GM13977 (cell line): ENCODE data around the gene KAZN.
"Not testable (repeated sequence)": the region's sequence is repeated elsewhere in the genome, so short reads cannot be mapped to it uniquely, and the experiment has no call there.

Experiments used
- DNase-seq: peaks from one replicate; pipeline ENCODE4 v3.0.0; 2012; ENCODE audit warnings: low spot score
- CTCF ChIP-seq: IDR thresholded peaks from 2 replicates; pipeline ENCODE4 v1.5.1; 2012; ENCODE audit warnings: mild to moderate bottlenecking, control low read depth; ENCODE audit not compliant: insufficient read depth; ENCODE audit errors: extremely low read depth, missing control alignments
- in situ Hi-C: fragments of 300-500 bp; cut with MboI; formaldehyde crosslinking; loops from one replicate; pipeline ENCODE4 v1.12.0; 2022; ENCODE audit warnings: low sequenced_read_pairs, low pct_unique_long_range_greater_than_20kb, mixed read lengths, inconsistent platforms; ENCODE audit not compliant: unreplicated experiment

Gene KAZN

GRCh38 chr1:15036101-15036500, 437.6 kb downstream of the KAZN start:
- DNase-seq, result no peak
- TF ChIP-seq CTCF, result no peak
- in situ Hi-C loops, result loop anchor here (25.0 kb wide), 1 partner anchor 924 kb away; no protein-coding TSS in a partner anchor

- in situ Hi-C loops, result loop anchor here (25.0 kb wide), 1 partner anchor 926 kb away; no protein-coding TSS in a partner anchor
- DNase-seq, result no peak
Measured at GRCh38 chr1:15038232-15039016, 439.9 kb downstream of the KAZN start.

GRCh38 chr1:15039017-15039648, 440.6 kb downstream of the KAZN start:
- no peak for DNase-seq
- no peak for TF ChIP-seq CTCF
- in situ Hi-C loops, result loop anchor here (25.0 kb wide), 1 partner anchor 927 kb away; no protein-coding TSS in a partner anchor

More at GRCh38 chr1:15038232-15039016, 439.9 kb downstream of the KAZN start:
- TF ChIP-seq CTCF, result peak; percentile 37

GRCh38 chr1:15039901-15040300, 441.4 kb downstream of the KAZN start:
- DNase-seq, result no peak
- TF ChIP-seq CTCF, result no peak
- in situ Hi-C loops, result loop anchor here (25.0 kb wide), 1 partner anchor 928 kb away; no protein-coding TSS in a partner anchor

GRCh38 chr1:15040685-15041084, 442.2 kb downstream of the KAZN start:
- not testable (repeated sequence) for DNase-seq
- in situ Hi-C loops, result loop anchor here (25.0 kb wide), 1 partner anchor 928 kb away; no protein-coding TSS in a partner anchor

- no peak for DNase-seq
- no peak for TF ChIP-seq CTCF
- in situ Hi-C loops, result loop anchor here (25.0 kb wide), 1 partner anchor 931 kb away; no protein-coding TSS in a partner anchor
Measured at GRCh38 chr1:15042866-15043265, 444.4 kb downstream of the KAZN start.

- TF ChIP-seq CTCF, result no peak
- in situ Hi-C loops, result loop anchor here (25.0 kb wide), 1 partner anchor 932 kb away; no protein-coding TSS in a partner anchor
- no peak for DNase-seq
Measured at GRCh38 chr1:15043934-15044333, 445.4 kb downstream of the KAZN start.
